ENCODE results near the gene MGST2. TPM values are rescaled to one million over a fixed set of nuclear protein-coding genes. Genes with fewer than 3 reads are reported as not detected.

Gene MGST2
- total and polyA plus RNA-seq, 8 donors: 37.3 to 63.1 (median 44.0) TPM

DNA sequence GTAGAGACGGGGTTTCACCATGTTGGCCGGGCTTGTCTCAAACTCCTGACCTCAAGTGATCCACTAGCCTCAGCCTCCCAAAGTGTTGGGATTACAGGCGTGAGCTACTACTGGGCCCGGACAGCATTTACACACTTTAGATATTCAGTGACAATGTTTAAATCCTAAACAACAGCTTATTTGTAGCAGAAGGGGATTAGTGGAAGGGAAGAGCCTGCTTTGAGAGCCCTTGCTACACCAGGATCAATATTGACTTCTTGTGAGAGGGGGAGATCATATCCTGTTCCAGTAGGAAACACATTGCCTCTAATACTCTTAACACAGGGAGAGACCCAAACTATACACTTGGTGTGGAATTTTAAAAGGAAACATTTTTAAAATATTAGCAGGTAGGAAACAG, 7.1 kb downstream of the MGST2 start:
- Histone ChIP-seq H3K9me3 (no peaks in the 10 kb centered on the region), H3K36me3 (peaks cover 0 to 4% of the 10 kb centered on the region in 2 donors), H3K27me3 (no peaks in the 10 kb centered on the region), H3K4me3 (no peak overlapping the region), H3K4me1 (peaks cover 0 to 22% of the 10 kb centered on the region in 2 donors), H3K27ac (no peak overlapping the region)
- no peak for ATAC-seq
- intact Hi-C loops (cut with DNase I): no loop called here
- no peak for TF ChIP-seq CTCF (IDR thresholded peaks at IDR 0.05)
- no peak for DNase-seq

DNA sequence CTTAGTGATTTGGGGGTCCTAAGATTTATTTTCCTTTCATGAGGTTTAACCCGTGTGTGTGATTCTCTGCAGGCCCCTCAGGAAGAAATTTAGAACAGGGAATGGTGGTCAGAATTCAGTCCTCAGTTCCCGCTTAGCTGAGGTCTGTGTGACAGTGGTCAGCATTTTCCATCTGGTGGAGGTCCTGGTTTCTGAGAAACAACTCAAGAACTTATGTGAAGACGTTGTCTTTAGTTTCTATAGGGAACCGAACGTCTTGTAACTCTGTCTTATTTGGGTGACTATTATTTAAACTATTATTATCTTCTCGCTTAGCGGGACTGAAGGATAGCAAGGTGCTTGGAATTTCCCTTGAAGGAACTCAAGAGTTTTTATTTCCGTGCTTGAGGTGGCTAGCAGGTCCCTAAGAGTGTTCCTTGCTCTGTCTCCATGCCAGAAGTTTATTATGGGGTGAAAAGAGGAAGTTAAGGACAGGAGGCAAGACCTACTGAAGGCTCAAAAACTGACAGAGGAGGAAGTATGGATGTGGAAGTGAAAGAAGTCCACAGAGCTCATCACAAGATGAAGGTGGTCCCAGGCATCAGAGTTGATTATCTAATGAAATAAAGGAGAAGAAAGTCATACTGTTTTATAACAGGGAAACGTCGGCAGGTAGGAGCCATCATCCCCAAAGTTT, 9.4 kb downstream of the MGST2 start:
- peaks cover 0 to 14% of the 10 kb centered on the region in 2 donors for H3K4me1 ChIP-seq
- ATAC-seq (peak; percentile 81), DNase-seq (no peak)
- no peaks in the 10 kb centered on the region for H3K27me3 ChIP-seq
- no peak overlapping the region for H3K4me3 ChIP-seq
- TF ChIP-seq CTCF (IDR thresholded peaks at IDR 0.05): no peak
- intact Hi-C loops (cut with DNase I): no loop called here
- peak overlapping the region in 1 of 2 donors; percentile 74 for H3K27ac ChIP-seq
- H3K36me3 ChIP-seq: peaks cover 0 to 21% of the 10 kb centered on the region in 2 donors
- H3K9me3 ChIP-seq: no peaks in the 10 kb centered on the region

DNA sequence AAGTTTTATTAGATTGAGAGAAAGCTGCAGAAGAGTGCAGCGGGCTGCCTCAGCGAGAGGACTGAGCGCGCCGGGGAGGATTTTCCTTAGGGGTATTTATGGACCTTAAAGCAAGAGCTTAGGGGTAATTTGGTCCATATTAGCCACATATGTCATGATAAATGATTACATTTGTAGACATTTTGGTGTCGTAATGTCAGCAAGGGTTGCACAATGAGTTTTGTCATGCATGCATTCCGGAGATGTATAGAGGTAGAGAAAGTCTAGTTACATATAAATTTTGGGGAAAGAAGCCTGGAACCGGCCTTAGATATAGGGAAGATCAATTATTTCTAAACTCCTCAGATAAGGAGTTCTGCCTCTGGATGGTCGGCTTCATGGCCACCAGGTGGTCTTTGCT, 10.0 kb downstream of the MGST2 start:
- Histone ChIP-seq H3K27ac (peak overlapping the region in 1 of 2 donors; percentile 74), H3K9me3 (no peaks in the 10 kb centered on the region), H3K4me3 (no peak overlapping the region), H3K4me1 (peaks cover 0 to 14% of the 10 kb centered on the region in 2 donors), H3K36me3 (peaks cover 0 to 27% of the 10 kb centered on the region in 2 donors), H3K27me3 (no peaks in the 10 kb centered on the region)
- DNase-seq: no peak
- no peak for TF ChIP-seq CTCF (IDR thresholded peaks at IDR 0.05)
- intact Hi-C loops (cut with DNase I): no loop called here
- no peak for ATAC-seq

- no peaks in the 10 kb centered on the region for H3K27me3 ChIP-seq
- no peak for ATAC-seq
- intact Hi-C loops (cut with DNase I): no loop called here
- peaks cover 0 to 14% of the 10 kb centered on the region in 2 donors for H3K4me1 ChIP-seq
- TF ChIP-seq CTCF (IDR thresholded peaks at IDR 0.05): no peak
- no peak overlapping the region for H3K27ac ChIP-seq
- H3K36me3 ChIP-seq: peaks cover 0 to 32% of the 10 kb centered on the region in 2 donors
- no peak for DNase-seq
- no peak overlapping the region for H3K4me3 ChIP-seq
- H3K9me3 ChIP-seq: no peaks in the 10 kb centered on the region
These were observed 10.7 kb downstream of the MGST2 start for GRCh38 chr4:139676365-139676764.

GRCh38 chr4:139676913-139677585, 11.4 kb downstream of the MGST2 start:
- Histone ChIP-seq H3K27ac (no peak overlapping the region), H3K4me1 (peaks cover 0 to 18% of the 10 kb centered on the region in 2 donors), H3K9me3 (no peaks in the 10 kb centered on the region), H3K4me3 (no peak overlapping the region), H3K27me3 (no peaks in the 10 kb centered on the region), H3K36me3 (peaks cover 0 to 28% of the 10 kb centered on the region in 2 donors)
- ATAC-seq (no peak), DNase-seq (no peak)
- intact Hi-C loops (cut with DNase I): no loop called here
- TF ChIP-seq CTCF (IDR thresholded peaks at IDR 0.05): no peak
